ENCODE measurements around the gene COL28A1.

DNA sequence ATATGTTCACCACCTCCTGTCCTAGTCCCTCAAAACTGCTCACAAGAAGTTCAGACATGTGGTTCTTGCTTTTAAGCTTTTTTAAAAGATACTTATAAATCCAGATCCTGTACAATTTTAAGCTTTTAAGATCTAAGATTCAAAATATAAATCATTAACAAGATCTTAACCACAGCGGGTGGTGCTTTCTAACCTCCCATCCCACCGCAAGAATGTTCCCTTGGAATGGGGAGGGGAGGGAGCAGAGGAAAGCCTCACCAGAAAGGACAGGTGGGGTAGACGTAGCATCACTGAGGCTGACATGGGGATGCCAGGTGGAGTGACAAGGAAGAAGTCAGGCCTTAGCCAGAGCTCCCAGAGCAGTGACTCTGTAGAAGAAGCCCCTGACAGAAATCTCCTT lies 219.8 kb downstream of the COL28A1 start:
- TF ChIP-seq CTCF (conservative IDR thresholded peaks at IDR 0.05; ENCODE audit: low read depth, low read length) (no peak), EZH2 (IDR thresholded peaks at IDR 0.05; ENCODE audit: low read length, unreplicated experiment) (no peak), EZH2phosphoT487 (IDR thresholded peaks at IDR 0.05; ENCODE audit: borderline replicate concordance, low read length) (no peak)
